Adipocyte (in vitro differentiated cells): Measurements from ENCODE around the gene ANKRD55.
A peak's percentile ranks its signal among the peaks of the same experiment; 100 is the strongest.
"Not testable (repeated sequence)": the region's sequence is repeated elsewhere in the genome, so short reads cannot be mapped to it uniquely, and the experiment has no call there.

Source experiments
- DNase-seq: peaks from one replicate; pipeline ENCODE4 v3.0.0-alpha.2; 2015; ENCODE audit warnings: low read depth
- H3K27me3 ChIP-seq: replicated peaks from 2 replicates; pipeline ENCODE4 v1.7.0; 2013; ENCODE audit warnings: mild to moderate bottlenecking, low read length, moderate library complexity; ENCODE audit not compliant: control insufficient read depth, insufficient read depth
- H3K36me3 ChIP-seq: 2 replicates; pipeline ENCODE4 v1.7.0; 2013; ENCODE audit warnings: low read length, mild to moderate bottlenecking, moderate library complexity; ENCODE audit not compliant: control insufficient read depth, insufficient read depth, severe bottlenecking
- H3K4me1 ChIP-seq: 2 replicates; pipeline ENCODE4 v1.7.0; 2013; ENCODE audit warnings: mild to moderate bottlenecking, low read length, moderate library complexity; ENCODE audit not compliant: control insufficient read depth, insufficient read depth
- H3K4me3 ChIP-seq: 2 replicates; pipeline ENCODE4 v1.7.0; 2013; ENCODE audit warnings: mild to moderate bottlenecking, low read length, moderate library complexity
- H3K9ac ChIP-seq: 2 replicates; pipeline ENCODE4 v1.7.0; 2013; ENCODE audit warnings: mild to moderate bottlenecking, low read length, moderate library complexity
- H3K9me3 ChIP-seq: 2 replicates; pipeline ENCODE4 v1.7.0; 2013; ENCODE audit warnings: mild to moderate bottlenecking, low read length, moderate library complexity; ENCODE audit not compliant: control insufficient read depth

The ANKRD55 gene

GRCh38 chr5:56269216-56269927, 36.2 kb upstream of the ANKRD55 start:
- Histone ChIP-seq H3K9ac (peak overlapping the region; percentile 52), H3K36me3 (no peaks in the 10 kb centered on the region), H3K9me3 (no peaks in the 10 kb centered on the region), H3K4me3 (no peak overlapping the region), H3K27me3 (no peaks in the 10 kb centered on the region), H3K4me1 (peaks cover 12% of the 10 kb centered on the region)
- peak; percentile 85 for DNase-seq

- H3K9ac ChIP-seq, H3K9me3 ChIP-seq, H3K4me3 ChIP-seq, H3K27me3 ChIP-seq, DNase-seq, H3K36me3 ChIP-seq: not testable (repeated sequence)
- peaks cover 12% of the 10 kb centered on the region for H3K4me1 ChIP-seq
Observed at GRCh38 chr5:56268707-56269106, 35.6 kb upstream of the ANKRD55 start.

- Histone ChIP-seq H3K9me3 (no peaks in the 10 kb centered on the region), H3K9ac (no peak overlapping the region), H3K27me3 (no peaks in the 10 kb centered on the region), H3K4me1 (peaks cover 12% of the 10 kb centered on the region), H3K4me3 (no peak overlapping the region), H3K36me3 (no peaks in the 10 kb centered on the region)
- DNase-seq, result no peak
Observed at GRCh38 chr5:56267856-56268255, 34.7 kb upstream of the ANKRD55 start.

GRCh38 chr5:56264417-56265025, 31.4 kb upstream of the ANKRD55 start:
- no peaks in the 10 kb centered on the region for H3K27me3 ChIP-seq
- no peak overlapping the region for H3K4me3 ChIP-seq
- H3K36me3 ChIP-seq, result no peaks in the 10 kb centered on the region
- no peaks in the 10 kb centered on the region for H3K9me3 ChIP-seq
- no peak overlapping the region for H3K9ac ChIP-seq
- peaks cover 14% of the 10 kb centered on the region for H3K4me1 ChIP-seq
- peak; percentile 40 for DNase-seq

DNA sequence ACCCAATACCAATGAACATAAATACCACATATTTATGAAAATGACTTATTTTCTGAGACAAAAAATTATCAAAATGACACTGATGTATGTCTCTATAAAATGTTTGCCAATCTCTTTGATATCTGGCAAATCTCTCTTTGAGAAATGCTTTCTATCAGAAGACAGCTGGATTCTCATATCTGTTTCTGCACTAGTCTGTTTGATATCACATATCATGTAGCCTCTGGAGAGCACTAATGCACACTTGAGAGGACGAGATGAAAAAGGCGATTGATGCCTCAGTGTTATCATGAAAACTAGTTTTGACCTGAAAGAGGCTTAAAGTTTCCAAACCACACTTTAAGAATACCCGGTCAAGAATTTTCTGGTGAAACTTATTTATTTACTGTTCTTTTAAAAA, 29.1 kb upstream of the ANKRD55 start:
- H3K4me3 ChIP-seq, result no peak overlapping the region
- H3K9me3 ChIP-seq, result no peaks in the 10 kb centered on the region
- no peak for DNase-seq
- H3K27me3 ChIP-seq, result no peaks in the 10 kb centered on the region
- H3K9ac ChIP-seq, result no peak overlapping the region
- no peaks in the 10 kb centered on the region for H3K36me3 ChIP-seq
- H3K4me1 ChIP-seq, result peaks cover 17% of the 10 kb centered on the region

DNA sequence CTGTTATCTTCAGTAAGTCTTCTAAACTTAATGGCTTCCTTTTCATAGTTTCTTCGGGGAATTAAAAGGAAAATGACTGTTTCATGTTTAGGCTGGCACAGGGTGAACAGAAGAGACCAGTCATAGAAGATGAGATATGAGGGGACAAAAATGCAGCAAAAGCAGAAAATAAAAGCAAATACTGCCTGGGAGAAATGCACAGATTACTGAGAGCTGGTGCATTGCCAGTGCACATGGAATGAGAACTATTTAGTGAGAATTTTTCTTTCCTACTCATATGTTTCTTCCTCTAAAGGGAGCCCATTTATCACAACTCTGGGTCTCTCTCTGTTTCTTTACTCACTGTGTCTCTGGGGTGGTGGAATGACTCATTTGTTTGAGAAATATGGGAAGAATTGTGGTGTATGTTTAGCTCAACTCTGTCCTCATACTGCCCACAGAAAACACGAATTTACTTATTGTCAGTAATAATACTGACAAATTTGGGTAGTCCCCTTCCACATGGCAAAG, 25.9 kb upstream of the ANKRD55 start:
- Histone ChIP-seq H3K36me3 (no peaks in the 10 kb centered on the region), H3K27me3 (no peaks in the 10 kb centered on the region), H3K4me1 (peaks cover 17% of the 10 kb centered on the region), H3K9ac (peak overlapping the region; percentile 70), H3K9me3 (no peaks in the 10 kb centered on the region), H3K4me3 (no peak overlapping the region)
- peak; percentile 92 for DNase-seq

GRCh38 chr5:56257763-56258529, 24.8 kb upstream of the ANKRD55 start:
- H3K4me3 ChIP-seq, H3K9ac ChIP-seq, H3K36me3 ChIP-seq, DNase-seq, H3K9me3 ChIP-seq, H3K27me3 ChIP-seq: not testable (repeated sequence)
- peaks cover 17% of the 10 kb centered on the region for H3K4me1 ChIP-seq

- H3K4me3 ChIP-seq, result no peak overlapping the region
- no peak for DNase-seq
- H3K27me3 ChIP-seq, result no peaks in the 10 kb centered on the region
- no peaks in the 10 kb centered on the region for H3K36me3 ChIP-seq
- H3K4me1 ChIP-seq, result peaks cover 27% of the 10 kb centered on the region
- no peaks in the 10 kb centered on the region for H3K9me3 ChIP-seq
- H3K9ac ChIP-seq, result no peak overlapping the region
Observed at GRCh38 chr5:56257010-56257409, 23.9 kb upstream of the ANKRD55 start.

DNA sequence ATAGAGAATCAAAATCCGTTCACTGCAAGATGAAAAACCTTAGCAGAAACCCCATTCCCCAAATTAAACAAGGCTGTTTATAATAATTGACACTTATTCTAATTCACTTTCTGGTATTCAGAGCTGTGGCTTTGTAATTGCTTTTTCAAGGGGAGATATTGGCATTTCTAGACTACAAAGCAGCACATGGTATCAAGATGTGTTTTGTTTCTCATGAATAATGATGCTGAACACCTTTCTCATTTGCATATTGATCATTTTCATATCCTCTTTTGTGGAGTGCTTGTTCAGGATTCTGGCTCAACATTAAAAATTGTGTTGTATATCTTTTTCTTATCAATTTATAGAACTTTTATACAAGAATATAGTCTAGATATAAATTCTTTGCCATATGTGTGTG, 22.4 kb upstream of the ANKRD55 start:
- no peak overlapping the region for H3K9ac ChIP-seq
- DNase-seq, result no peak
- no peak overlapping the region for H3K4me3 ChIP-seq
- H3K27me3 ChIP-seq, result no peaks in the 10 kb centered on the region
- no peaks in the 10 kb centered on the region for H3K9me3 ChIP-seq
- no peaks in the 10 kb centered on the region for H3K36me3 ChIP-seq
- peaks cover 32% of the 10 kb centered on the region for H3K4me1 ChIP-seq

GRCh38 chr5:56253924-56254323, 20.8 kb upstream of the ANKRD55 start:
- Histone ChIP-seq H3K27me3 (no peaks in the 10 kb centered on the region), H3K9ac (no peak overlapping the region), H3K4me1 (peaks cover 20% of the 10 kb centered on the region), H3K4me3 (no peak overlapping the region), H3K36me3 (no peaks in the 10 kb centered on the region), H3K9me3 (no peaks in the 10 kb centered on the region)
- DNase-seq, result no peak

DNA sequence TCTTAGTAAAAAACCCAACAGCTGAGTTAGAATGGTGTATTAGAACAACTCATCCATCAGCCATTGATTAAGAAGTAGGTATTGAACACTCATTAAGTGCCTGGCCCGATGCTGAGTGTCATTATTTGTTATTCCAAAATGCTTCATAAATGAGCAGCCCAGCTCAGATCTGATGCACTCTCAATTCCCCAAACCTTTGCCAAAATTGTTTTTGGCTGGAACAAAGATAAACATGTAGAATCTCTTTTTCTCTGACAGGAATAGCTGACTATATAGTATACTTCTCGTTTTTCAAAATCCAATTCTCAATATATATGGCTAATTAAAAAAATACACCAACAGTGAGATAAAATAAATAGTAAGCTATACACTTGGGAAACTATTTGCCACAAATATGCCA, 20.0 kb upstream of the ANKRD55 start:
- no peaks in the 10 kb centered on the region for H3K36me3 ChIP-seq
- no peaks in the 10 kb centered on the region for H3K9me3 ChIP-seq
- no peak overlapping the region for H3K9ac ChIP-seq
- H3K4me3 ChIP-seq, result no peak overlapping the region
- peaks cover 22% of the 10 kb centered on the region for H3K4me1 ChIP-seq
- H3K27me3 ChIP-seq, result no peaks in the 10 kb centered on the region
- no peak for DNase-seq
